ENCODE measurements around the gene PLA2G15.
"Not testable (repeated sequence)": the region's sequence is repeated elsewhere in the genome, so short reads cannot be mapped to it uniquely, and the experiment has no call there.

The PLA2G15 gene

DNA sequence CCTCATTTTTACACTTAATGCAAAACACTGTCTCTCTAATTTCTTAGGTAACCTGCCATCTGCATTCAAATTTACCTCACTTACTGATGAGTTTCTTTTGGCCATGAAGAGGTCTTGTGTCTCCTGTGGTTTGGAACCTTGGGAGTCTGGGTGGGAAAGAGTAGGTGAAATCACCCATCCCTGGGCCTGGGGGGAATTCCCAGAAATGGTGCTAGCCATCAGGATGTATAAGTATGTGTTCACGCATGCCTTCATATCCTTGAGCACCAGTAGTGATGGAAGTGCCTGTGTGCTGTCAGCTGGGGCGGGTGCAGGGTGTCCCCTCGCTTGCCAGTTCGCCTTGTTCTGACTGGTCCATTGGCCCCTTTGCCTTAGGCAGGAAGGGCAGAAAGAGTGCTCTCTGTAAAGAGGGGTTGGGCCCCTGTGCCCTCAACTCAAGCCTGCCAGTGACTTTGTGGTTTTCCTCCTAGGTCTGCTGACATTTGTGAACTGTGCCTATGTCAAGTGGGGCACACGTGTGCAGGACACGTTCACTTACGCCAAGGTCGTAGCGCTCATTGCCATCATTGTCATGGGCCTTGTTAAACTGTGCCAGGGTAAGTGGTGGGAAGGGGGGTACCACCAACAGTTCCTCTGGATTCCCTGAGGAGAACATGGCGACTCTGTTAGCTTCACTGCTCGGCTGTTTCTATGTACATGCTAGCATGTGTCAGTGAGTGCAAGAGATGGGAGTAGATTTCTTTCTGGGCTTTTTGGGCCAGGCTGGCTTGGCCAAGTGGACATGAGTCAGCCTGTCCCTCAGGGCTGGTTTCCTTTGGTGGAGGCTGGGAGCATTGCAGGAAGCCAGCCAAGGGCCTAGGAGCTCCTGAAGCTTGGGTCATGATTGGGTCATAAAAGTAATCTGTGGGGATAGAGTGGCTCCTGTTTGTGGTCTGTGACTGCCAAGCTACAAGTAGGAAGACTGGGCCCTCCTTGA, 42.4 kb downstream of the PLA2G15 start:
- TF ChIP-seq, protein P1, sequence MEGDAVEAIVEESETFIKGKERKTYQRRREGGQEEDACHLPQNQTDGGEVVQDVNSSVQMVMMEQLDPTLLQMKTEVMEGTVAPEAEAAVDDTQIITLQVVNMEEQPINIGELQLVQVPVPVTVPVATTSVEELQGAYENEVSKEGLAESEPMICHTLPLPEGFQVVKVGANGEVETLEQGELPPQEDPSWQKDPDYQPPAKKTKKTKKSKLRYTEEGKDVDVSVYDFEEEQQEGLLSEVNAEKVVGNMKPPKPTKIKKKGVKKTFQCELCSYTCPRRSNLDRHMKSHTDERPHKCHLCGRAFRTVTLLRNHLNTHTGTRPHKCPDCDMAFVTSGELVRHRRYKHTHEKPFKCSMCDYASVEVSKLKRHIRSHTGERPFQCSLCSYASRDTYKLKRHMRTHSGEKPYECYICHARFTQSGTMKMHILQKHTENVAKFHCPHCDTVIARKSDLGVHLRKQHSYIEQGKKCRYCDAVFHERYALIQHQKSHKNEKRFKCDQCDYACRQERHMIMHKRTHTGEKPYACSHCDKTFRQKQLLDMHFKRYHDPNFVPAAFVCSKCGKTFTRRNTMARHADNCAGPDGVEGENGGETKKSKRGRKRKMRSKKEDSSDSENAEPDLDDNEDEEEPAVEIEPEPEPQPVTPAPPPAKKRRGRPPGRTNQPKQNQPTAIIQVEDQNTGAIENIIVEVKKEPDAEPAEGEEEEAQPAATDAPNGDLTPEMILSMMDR (conservative IDR thresholded peaks at IDR 0.05): no peak
- H3K27ac ChIP-seq: no peak overlapping the region

DNA sequence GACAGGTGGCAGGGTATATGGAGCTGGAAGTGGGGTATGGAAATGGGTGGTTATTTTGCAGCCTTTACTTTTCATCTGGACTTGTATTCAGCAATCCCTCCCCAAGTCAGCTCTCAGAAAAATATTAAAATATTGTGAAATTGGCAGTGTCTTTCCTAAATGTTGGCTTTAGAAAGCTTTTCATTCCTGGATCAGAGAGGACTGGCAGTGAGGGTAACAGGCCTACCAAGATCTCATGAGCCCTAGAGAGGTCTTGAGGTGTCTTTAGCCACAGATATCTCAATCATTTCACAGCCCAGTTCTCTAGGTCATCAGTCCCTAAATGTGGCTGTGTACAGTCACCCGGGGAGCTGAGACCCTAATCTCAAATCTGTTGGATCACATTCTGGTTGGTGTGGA, 43.1 kb downstream of the PLA2G15 start:
- H3K27ac ChIP-seq: no peak overlapping the region
- TF ChIP-seq, protein P1 (conservative IDR thresholded peaks at IDR 0.05): no peak

DNA sequence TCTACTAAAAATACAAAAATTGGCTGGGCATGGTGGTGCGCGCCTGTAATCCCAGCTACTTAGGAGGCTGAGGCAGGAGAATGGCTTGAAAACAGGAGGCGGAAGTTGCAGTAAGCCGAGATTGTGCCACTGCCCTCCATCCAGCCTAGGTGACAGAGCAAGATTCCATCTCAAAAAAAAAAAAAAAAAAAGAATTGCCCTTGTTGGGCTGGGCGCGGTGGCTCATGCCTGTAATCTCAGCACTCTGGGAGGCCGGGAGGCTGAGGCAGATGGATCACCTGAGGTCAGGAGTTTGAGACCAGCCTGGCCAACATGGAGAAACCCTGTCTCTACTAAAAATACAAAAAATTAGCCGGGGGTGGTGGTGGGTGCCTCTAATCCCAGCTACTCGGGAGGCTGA, 43.6 kb downstream of the PLA2G15 start:
- H3K27ac ChIP-seq: not testable (repeated sequence)

DNA sequence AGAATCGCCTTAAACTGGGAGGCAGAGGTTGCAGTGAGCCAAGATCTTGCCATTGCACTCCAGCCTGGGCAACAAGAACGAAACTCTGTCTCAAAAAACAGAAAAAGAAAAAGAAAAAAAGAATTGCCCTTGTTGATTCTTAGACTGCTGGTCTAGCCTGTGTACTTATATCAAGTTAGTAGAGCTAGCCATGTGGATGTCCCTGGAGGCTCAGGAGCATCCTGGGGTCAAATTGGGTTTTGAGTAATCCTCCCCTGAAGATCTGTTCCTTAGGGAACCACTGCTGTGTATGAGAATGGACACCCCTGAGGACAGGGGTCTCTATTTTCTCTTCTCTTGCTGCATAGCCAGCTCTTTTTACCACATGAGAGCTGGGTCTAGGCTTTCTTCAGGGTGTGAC, 44.0 kb downstream of the PLA2G15 start:
- TF ChIP-seq, protein P1 (conservative IDR thresholded peaks at IDR 0.05): no peak
- no peak overlapping the region for H3K27ac ChIP-seq

DNA sequence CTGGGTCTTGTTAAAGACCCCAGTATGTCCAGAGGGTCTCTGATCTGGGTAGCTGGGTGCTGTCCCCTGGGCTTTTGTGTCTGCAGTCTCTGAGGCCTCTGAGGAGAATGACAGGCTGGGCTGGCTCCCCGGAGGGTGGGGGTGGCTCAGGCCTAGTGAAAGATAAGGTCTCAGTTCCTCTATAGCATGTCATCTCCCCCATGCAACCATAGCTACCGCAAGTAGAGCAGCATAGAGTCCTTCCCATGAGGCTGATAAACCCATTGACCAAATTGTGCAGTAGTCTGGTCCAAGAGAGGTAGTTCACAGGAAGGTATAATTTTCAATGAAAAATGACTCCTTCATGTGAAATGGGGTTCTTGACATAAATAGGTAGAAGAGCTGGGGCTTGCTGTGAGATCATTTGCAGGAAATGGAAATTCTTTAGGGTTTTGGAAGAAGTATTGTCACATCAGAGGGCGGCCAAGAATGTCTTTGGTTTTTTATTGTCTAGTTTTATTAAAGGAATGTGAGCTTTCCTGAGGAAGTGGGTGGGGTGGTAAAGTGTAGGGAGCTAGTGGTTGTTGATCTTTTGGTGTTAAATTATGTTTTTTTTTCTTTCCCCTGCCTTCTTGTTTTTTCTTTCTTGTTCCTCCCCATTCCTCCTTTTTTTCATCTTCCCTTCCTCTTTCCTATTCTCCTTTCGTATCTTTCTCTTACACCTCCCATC, 44.6 kb downstream of the PLA2G15 start:
- H3K27ac ChIP-seq: no peak overlapping the region
- TF ChIP-seq, protein P1 (conservative IDR thresholded peaks at IDR 0.05): no peak

DNA sequence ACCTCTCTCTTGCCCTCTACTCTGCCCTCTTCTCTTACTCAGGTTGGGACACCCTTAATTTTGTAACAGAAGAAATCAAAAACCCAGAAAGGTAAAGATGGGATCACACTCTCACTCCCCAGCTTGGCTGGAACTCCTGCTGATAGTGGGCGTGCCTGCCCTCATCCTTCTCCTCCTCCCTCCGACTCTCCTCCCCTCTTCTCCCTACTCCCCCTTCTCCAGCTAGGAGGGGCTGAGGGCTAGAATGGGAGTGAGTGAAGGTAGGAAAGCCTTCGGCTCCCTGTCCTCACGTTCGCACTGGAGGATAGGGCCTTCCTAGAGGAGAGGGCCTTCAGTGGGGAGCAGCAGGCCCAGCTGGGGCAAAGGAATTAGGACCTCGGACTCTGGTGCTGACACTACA, 45.3 kb downstream of the PLA2G15 start:
- no peak overlapping the region for H3K27ac ChIP-seq
- TF ChIP-seq, protein P1 (conservative IDR thresholded peaks at IDR 0.05): no peak

DNA sequence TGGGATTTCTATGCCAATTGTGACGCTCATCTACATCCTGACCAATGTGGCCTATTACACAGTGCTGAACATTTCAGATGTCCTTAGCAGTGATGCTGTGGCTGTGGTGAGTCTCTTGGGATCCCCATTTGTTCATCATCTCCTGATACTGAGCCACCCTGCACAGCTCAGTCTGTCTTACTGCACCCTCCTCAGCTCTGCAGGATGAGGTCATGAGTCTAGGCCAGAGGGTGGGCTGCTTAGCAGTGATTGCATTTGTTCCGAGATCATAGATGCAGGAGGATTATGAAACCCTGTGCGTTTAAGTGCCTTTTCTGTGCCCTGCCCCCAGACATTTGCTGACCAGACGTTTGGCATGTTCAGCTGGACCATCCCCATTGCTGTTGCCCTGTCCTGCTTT, 46.1 kb downstream of the PLA2G15 start:
- H3K27ac ChIP-seq: no peak overlapping the region
- TF ChIP-seq, protein P1 (conservative IDR thresholded peaks at IDR 0.05): no peak
